Measurements from ENCODE around the gene STRA6. TPM values are rescaled to one million over a fixed set of nuclear protein-coding genes. Genes with fewer than 3 reads are reported as not detected.

The STRA6 gene
- total RNA-seq, 4 donors from 2014 or later, result 0.76 to 2.2 (median 1.5) TPM; not detected in 1

DNA sequence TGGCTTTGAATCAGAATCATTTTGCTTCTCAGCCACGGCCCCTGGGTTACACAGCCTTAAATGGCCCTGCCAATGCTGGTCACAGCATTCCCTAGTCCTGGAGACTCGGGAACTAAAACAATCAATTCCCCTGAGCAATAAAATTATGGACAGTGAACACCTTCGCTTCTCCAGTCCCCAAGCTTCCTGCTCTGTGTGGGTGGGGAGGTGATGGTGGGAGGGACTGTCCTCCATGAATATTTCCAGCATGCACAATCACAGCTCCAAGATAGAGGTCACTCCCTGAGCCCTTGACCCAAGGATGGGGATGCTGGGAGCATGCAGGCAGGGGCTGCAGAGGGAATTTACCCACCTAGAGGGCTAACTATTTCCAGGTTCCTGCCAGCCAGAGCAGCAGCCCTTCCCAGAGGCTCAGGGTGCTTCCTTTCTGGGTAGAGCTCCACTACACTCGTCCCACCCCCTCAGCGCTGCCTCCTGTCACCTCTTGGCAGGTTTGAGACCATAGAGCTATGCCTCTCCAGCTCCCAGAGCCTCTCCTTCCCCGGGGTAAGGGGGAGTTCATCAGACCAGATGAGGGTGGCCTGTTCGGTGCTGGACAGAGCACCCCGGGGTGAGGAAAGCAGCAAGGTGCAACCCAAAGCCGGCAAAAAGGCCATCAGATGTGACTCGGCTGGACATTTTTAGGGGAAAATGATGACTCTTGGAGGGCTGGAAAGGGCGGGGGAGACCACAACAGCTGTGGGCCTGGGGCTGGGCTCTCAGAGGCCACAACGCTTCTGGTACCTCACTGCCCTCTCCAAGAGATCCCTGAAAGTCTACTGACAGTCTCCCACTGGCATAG, 19.0 kb upstream of the STRA6 start:
- no peak for TF ChIP-seq POLR2A (IDR thresholded peaks at IDR 0.05)
- TF ChIP-seq CTCF (IDR thresholded peaks at IDR 0.05), result no peak
- WGBS, 2 donors, result 41 to 60% methylated on average over 7 to 8 of the region's 12 CpGs
- no peaks in the 10 kb centered on the region for H3K9me3 ChIP-seq
- H3K4me1 ChIP-seq, result peaks cover 0 to 4% (median 0%) of the 10 kb centered on the region in 3 donors
- peaks cover 0 to 69% (median 0%) of the 10 kb centered on the region in 4 donors for H3K27me3 ChIP-seq
- intact Hi-C loops (cut with DNase I), result no loop called here
- H3K36me3 ChIP-seq, result no peaks in the 10 kb centered on the region
- no peak overlapping the region for H3K4me3 ChIP-seq
- H3K27ac ChIP-seq, result no peak overlapping the region
- no peak for DNase-seq

- no peak overlapping the region for H3K27ac ChIP-seq
- H3K4me1 ChIP-seq, result peaks cover 0 to 5% (median 0%) of the 10 kb centered on the region in 3 donors
- H3K27me3 ChIP-seq, result peaks cover 0 to 68% (median 0%) of the 10 kb centered on the region in 4 donors
- no peak overlapping the region for H3K4me3 ChIP-seq
- intact Hi-C loops (cut with DNase I), result no loop called here
- 64 to 70% methylated on average over 10 to 11 of the region's 11 CpGs for WGBS, 2 donors
- no peaks in the 10 kb centered on the region for H3K36me3 ChIP-seq
- DNase-seq, result no peak
- TF ChIP-seq POLR2A (IDR thresholded peaks at IDR 0.05) (no peak), CTCF (IDR thresholded peaks at IDR 0.05) (no peak)
- H3K9me3 ChIP-seq, result no peaks in the 10 kb centered on the region
These were observed 18.1 kb upstream of the STRA6 start for GRCh38 chr15:74220475-74221248.

DNA sequence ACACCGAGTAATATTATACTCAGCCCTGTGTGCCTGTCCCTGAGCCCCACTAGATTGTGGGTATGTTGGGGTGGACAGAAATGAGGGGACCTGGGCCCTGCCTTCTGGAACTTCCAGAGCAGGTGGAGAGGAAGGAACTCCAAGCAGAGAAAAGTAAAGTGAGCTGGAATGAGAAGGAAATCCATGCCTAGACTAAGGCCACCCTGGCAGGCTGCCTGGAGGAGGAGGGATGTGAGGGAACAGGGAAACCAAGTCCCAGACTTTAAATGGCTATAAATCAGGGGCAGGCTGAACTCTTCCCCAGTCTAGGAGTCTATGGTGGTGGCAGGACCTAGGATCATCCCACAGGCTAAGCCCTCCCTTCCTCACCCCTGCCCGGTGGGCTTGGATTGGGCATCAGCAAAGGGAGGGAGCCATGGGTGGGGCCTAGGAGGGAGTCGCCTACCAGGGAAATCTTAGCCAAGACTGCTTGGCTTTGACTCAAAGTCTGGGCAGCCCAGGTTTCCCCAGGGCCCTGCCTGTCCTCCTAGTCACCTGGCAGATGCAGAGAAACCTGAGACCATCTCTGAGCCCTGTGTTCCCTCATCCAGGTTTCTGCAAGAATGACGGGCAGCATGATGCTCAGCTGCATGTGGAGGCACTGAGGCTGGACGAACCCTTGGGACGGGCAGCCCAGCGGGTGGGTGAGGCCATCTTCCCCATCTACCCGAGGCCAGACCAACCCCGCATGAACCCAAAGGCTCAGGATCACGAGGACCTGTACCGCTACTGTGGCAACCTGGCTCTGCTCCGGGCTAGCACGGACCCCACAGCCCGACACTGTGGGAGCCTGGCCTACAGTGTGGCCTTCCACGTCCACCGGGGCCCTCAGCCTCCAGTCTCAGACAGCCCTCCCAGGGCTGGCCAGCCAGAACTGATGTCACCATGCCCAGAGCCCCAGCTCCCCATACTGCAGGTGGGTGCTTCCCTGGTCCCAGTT, 15.6 kb upstream of the STRA6 start:
- intact Hi-C loops (cut with DNase I), result no loop called here
- Histone ChIP-seq H3K4me3 (no peak overlapping the region), H3K4me1 (peaks cover 0 to 20% (median 0%) of the 10 kb centered on the region in 3 donors), H3K9me3 (no peaks in the 10 kb centered on the region), H3K27me3 (peaks cover 0 to 56% (median 0%) of the 10 kb centered on the region in 4 donors), H3K27ac (no peak overlapping the region), H3K36me3 (no peaks in the 10 kb centered on the region)
- 71 to 80% methylated on average over 1 to 6 of the region's 16 CpGs for WGBS, 2 donors
- DNase-seq, result no peak
- no peak for TF ChIP-seq POLR2A (IDR thresholded peaks at IDR 0.05)
- TF ChIP-seq CTCF (IDR thresholded peaks at IDR 0.05), result no peak

DNA sequence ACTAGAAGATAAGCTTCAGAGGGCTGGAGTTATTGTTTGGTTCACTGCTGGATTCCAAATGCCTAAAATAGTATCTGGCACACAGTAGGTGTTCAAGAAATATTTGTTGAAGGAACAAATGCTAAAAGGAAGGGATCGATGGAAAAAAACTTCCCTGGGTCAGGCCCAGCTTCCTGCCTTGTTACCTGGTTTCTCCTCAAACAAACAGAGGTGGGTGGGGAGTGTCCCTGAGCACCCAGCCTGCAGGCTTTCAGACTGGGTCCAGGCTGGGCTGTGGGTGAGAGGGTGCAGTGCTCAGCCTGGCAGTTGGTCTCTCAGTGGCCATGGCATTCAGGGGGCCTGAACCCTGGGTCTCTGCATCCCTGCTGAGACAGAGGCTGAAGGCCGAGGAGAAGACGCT, 14.4 kb upstream of the STRA6 start:
- 74 to 82% methylated on average over 3 of the region's 3 CpGs for WGBS, 2 donors
- H3K27ac ChIP-seq, result no peak overlapping the region
- H3K4me3 ChIP-seq, result no peak overlapping the region
- no peaks in the 10 kb centered on the region for H3K36me3 ChIP-seq
- no peak for DNase-seq
- peaks cover 0 to 19% (median 0%) of the 10 kb centered on the region in 3 donors for H3K4me1 ChIP-seq
- peaks cover 0 to 43% (median 0%) of the 10 kb centered on the region in 4 donors for H3K27me3 ChIP-seq
- H3K9me3 ChIP-seq, result no peaks in the 10 kb centered on the region
- TF ChIP-seq POLR2A (IDR thresholded peaks at IDR 0.05) (no peak), CTCF (IDR thresholded peaks at IDR 0.05) (no peak)
- intact Hi-C loops (cut with DNase I), result no loop called here

Measured in esophagus squamous epithelium (tissue), 5 donors.